Suprapubic skin (tissue), 4 donors: ENCODE data around the gene ACTR6. TPM values are rescaled to one million over a fixed set of nuclear protein-coding genes. Genes with fewer than 3 reads are reported as not detected.
"Not testable (repeated sequence)": the region's sequence is repeated elsewhere in the genome, so short reads cannot be mapped to it uniquely, and the experiment has no call there.

Experiments
- DNase-seq, 2 donors: peaks; one replicate each; pipeline ENCODE4 v3.0.0-alpha.2; 2019; ENCODE audit warnings: low spot score in 2 of 2
- H3K27ac ChIP-seq: fragments of 200-600 bp; sonication (generic); one replicate; pipeline ENCODE4 v1.5.1; 2019
- H3K27me3 ChIP-seq: fragments of 200-600 bp; sonication (generic); one replicate; pipeline ENCODE4 v1.5.1; 2019
- H3K36me3 ChIP-seq: fragments of 200-600 bp; sonication (generic); one replicate; pipeline ENCODE4 v1.5.1; 2019
- H3K4me1 ChIP-seq: fragments of 200-600 bp; sonication (generic); one replicate; pipeline ENCODE4 v1.5.1; 2019
- H3K4me3 ChIP-seq: fragments of 200-600 bp; sonication (generic); one replicate; pipeline ENCODE4 v1.5.1; 2019; ENCODE audit warnings: mild to moderate bottlenecking
- H3K9me3 ChIP-seq: fragments of 200-600 bp; sonication (generic); one replicate; pipeline ENCODE4 v1.5.1; 2019
- CTCF ChIP-seq, 2 donors: fragments of 200-600 bp in 1 of 2; fragments of 450-650 bp in 1 of 2; sonication (generic) in 1 of 2; IDR thresholded peaks; one replicate each; pipeline ENCODE4 v1.5.1; 2016 to 2019; ENCODE audit warnings: antibody characterized with exemption in 2 of 2, mild to moderate bottlenecking in 1 of 2, moderate library complexity in 1 of 2
- EP300 ChIP-seq: sonication (generic); formaldehyde crosslinking; IDR thresholded peaks from one replicate; pipeline ENCODE4 v1.6.1; 2017; ENCODE audit warnings: antibody characterized with exemption
- POLR2A ChIP-seq, 2 donors: fragments of 450-650 bp; IDR thresholded peaks; one replicate each; pipeline ENCODE4 v1.6.1; 2017; ENCODE audit warnings: antibody characterized with exemption in 2 of 2, mild to moderate bottlenecking in 2 of 2, moderate library complexity in 2 of 2
- POLR2AphosphoS5 ChIP-seq, 3 donors: sonication (generic); formaldehyde crosslinking; IDR thresholded peaks; one replicate each; pipeline ENCODE4 v1.6.1; 2017; ENCODE audit warnings: antibody characterized with exemption in 3 of 3
- WGBS: methylation state at CpG from one replicate; pipeline ENCODE4 v1.1.5; 2018; 5-methylcytosine and 5-hydroxymethylcytosine counted together
- total RNA-seq, 4 donors: library from RNA; depleted of rRNA; stranded (reverse); fragments of >200 nt; gene quantifications; one replicate each; pipeline ENCODE4 v1.1.0, GENCODE V29; 2016

ACTR6 gene
- total RNA-seq, 4 donors from 2014 or later, result 10.6 to 36.6 (median 11.7) TPM

- H3K36me3 ChIP-seq, result peaks cover 35% of the 10 kb centered on the region
Observed at GRCh38 chr12:100225491-100225890, 24.9 kb downstream of the ACTR6 start.

GRCh38 chr12:100229036-100229635 is 28.5 kb downstream of the ACTR6 start:
- H3K27ac ChIP-seq, result peak overlapping the region; percentile 25
- 85% methylated on average over 5 of the region's 5 CpGs for WGBS

More at GRCh38 chr12:100225491-100225890, 24.9 kb downstream of the ACTR6 start:
- TF ChIP-seq CTCF (IDR thresholded peaks at IDR 0.05) (no peak), POLR2A (IDR thresholded peaks at IDR 0.05) (no peak)
- no peak overlapping the region for H3K4me3 ChIP-seq
- peaks cover 3% of the 10 kb centered on the region for H3K4me1 ChIP-seq
- no peaks in the 10 kb centered on the region for H3K27me3 ChIP-seq
- H3K9me3 ChIP-seq, result no peaks in the 10 kb centered on the region
- no peak for DNase-seq
- H3K27ac ChIP-seq, result no peak overlapping the region

GRCh38 chr12:100229876-100230275 is 29.3 kb downstream of the ACTR6 start:
- 63% methylated on average over 4 of the region's 4 CpGs for WGBS
- TF ChIP-seq POLR2AphosphoS5 (IDR thresholded peaks at IDR 0.05) (no peak), EP300 (no peak), CTCF (IDR thresholded peaks at IDR 0.05) (no peak)
- Histone ChIP-seq H3K9me3 (no peaks in the 10 kb centered on the region), H3K4me1 (peaks cover 13% of the 10 kb centered on the region), H3K27me3 (no peaks in the 10 kb centered on the region), H3K27ac (peak overlapping the region; percentile 44), H3K4me3 (no peak overlapping the region), H3K36me3 (peaks cover under 1% of the 10 kb centered on the region)
- DNase-seq, result no peak

More at GRCh38 chr12:100229036-100229635, 28.5 kb downstream of the ACTR6 start:
- Histone ChIP-seq H3K4me1 (peaks cover 8% of the 10 kb centered on the region), H3K27me3 (no peaks in the 10 kb centered on the region), H3K4me3 (no peak overlapping the region), H3K9me3 (no peaks in the 10 kb centered on the region), H3K36me3 (peaks cover 8% of the 10 kb centered on the region)
- TF ChIP-seq POLR2A (IDR thresholded peaks at IDR 0.05) (no peak), CTCF (IDR thresholded peaks at IDR 0.05) (no peak), POLR2AphosphoS5 (IDR thresholded peaks at IDR 0.05) (no peak), EP300 (no peak)
- no peak for DNase-seq

- not testable (repeated sequence) for H3K27me3 ChIP-seq, H3K36me3 ChIP-seq, DNase-seq, H3K9me3 ChIP-seq, H3K27ac ChIP-seq, H3K4me3 ChIP-seq
- WGBS, result 66% methylated on average over 3 of the region's 3 CpGs
- peaks cover 13% of the 10 kb centered on the region for H3K4me1 ChIP-seq
Observed at GRCh38 chr12:100231873-100232272, 31.3 kb downstream of the ACTR6 start.

- H3K9me3 ChIP-seq, result no peaks in the 10 kb centered on the region
- H3K27ac ChIP-seq, result peak overlapping the region; percentile 55
- no peak for DNase-seq
- TF ChIP-seq POLR2A (IDR thresholded peaks at IDR 0.05), result no peak
- TF ChIP-seq POLR2AphosphoS5 (IDR thresholded peaks at IDR 0.05), result no peak
- no peak for TF ChIP-seq EP300
- TF ChIP-seq CTCF (IDR thresholded peaks at IDR 0.05), result no peak
- WGBS, result 30% methylated on average over 3 of the region's 3 CpGs
- H3K27me3 ChIP-seq, result no peaks in the 10 kb centered on the region
- H3K4me1 ChIP-seq, result peaks cover 13% of the 10 kb centered on the region
- no peaks in the 10 kb centered on the region for H3K36me3 ChIP-seq
- no peak overlapping the region for H3K4me3 ChIP-seq
Observed at GRCh38 chr12:100234166-100234565, 33.6 kb downstream of the ACTR6 start.
